Activated CD8-positive, alpha-beta T cell treated with anti-CD3 and anti-CD28 coated beads for 36 hours (primary cell): ENCODE data around the gene KNDC1. TPM values are rescaled to one million over a fixed set of nuclear protein-coding genes. Genes with fewer than 3 reads are reported as not detected.

ENCODE experiments used
- ATAC-seq: fragments of 200-7000 bp; cut with Tn5 transposase; one replicate; pipeline ENCODE4 v1.10.0; 2021; ENCODE audit warnings: mild to moderate bottlenecking, moderate library complexity
- CTCF ChIA-PET: fragments of 350-600 bp; sonication (Branson Sonifier 250); formaldehyde crosslinking; loops from one replicate; lab custom pipeline; 2021; ENCODE audit warnings: antibody characterized with exemption; lab: Charles Lee
- POLR2A ChIA-PET: fragments of 350-600 bp; sonication (Branson Sonifier 250); formaldehyde crosslinking; loops from one replicate; lab custom pipeline; 2021; ENCODE audit warnings: antibody characterized with exemption; lab: Charles Lee
- DNase-seq: peaks from one replicate; pipeline ENCODE4 v3.0.0-alpha.2; 2020
- H3K27ac Mint-ChIP-seq: one replicate; pipeline ENCODE4 v1.8.0; 2021; ENCODE audit warnings: mild to moderate bottlenecking, mixed read lengths
- H3K27me3 Mint-ChIP-seq: one replicate; pipeline ENCODE4 v1.8.0; 2021; ENCODE audit warnings: mixed read lengths
- H3K36me3 Mint-ChIP-seq: one replicate; pipeline ENCODE4 v1.8.0; 2021; ENCODE audit warnings: low read depth, mixed read lengths
- H3K4me1 Mint-ChIP-seq: one replicate; pipeline ENCODE4 v1.8.0; 2021; ENCODE audit warnings: low read depth, mixed read lengths
- H3K4me3 Mint-ChIP-seq: one replicate; pipeline ENCODE4 v1.8.0; 2021; ENCODE audit warnings: mild to moderate bottlenecking, moderate library complexity, mixed read lengths
- H3K9me3 Mint-ChIP-seq: one replicate; pipeline ENCODE4 v1.8.0; 2021; ENCODE audit warnings: mixed read lengths
- intact Hi-C: fragments of 100-400 bp; cut with micrococcal nuclease; formaldehyde crosslinking; loops from one replicate; pipeline ENCODE4 v1.10.0; 2022
- total RNA-seq, 2 experiments: library from RNA; stranded (reverse); gene quantifications; one replicate each; pipeline ENCODE4 v1.2.3, GENCODE V29; 2021
- TF ChIP-seq, protein P1 (sequence below): fragments of 200-600 bp; IDR thresholded peaks from one replicate; pipeline ENCODE4 v1.8.0; 2022; ENCODE audit warnings: antibody characterized with exemption, mild to moderate bottlenecking

KNDC1 gene
- total RNA-seq, 2 experiments from 2014 or later: not detected

DNA sequence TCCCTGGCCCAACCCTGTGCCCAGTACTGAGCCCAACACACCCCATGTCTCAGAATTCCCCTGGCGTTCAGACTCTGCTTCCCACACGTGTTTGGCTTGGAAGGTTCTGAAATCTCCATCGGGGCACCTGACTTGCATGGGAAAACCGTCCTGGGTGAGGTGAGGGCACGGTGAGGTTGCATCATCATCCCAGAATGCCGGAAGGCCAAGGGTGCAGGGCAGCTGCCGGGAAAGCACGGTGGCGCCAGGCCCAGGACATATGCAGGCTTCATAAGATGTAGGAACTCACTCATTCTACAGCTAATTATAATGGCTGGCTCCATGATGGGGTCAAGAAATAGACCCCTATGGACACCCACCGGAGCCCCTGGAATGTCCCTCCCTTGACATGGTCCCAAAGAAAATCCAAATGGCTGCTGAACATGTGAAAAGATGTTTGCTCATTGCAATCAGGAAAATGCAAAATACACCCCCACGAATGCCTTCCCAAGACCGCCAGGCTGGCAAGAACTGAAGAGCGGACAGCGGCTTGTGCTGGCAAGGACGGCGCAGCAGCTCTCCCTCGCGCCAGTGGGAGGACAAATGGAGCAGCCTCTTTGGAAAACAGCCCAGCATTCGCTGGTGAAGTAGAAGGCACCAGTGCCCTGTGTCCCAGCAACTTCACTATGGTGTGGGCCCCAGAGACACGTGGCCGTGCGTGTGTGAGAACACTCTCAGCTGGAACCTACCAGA lies 2.3 kb downstream of the KNDC1 start:
- DNase-seq (no peak), ATAC-seq (no peak)
- intact Hi-C loops: no loop called here
- Mint-ChIP-seq H3K4me3 (no peak overlapping the region), H3K27ac (no peak overlapping the region), H3K27me3 (peaks cover 12% of the 10 kb centered on the region), H3K36me3 (no peaks in the 10 kb centered on the region), H3K4me1 (peaks cover 2% of the 10 kb centered on the region), H3K9me3 (no peaks in the 10 kb centered on the region)
- TF ChIP-seq, protein P1, sequence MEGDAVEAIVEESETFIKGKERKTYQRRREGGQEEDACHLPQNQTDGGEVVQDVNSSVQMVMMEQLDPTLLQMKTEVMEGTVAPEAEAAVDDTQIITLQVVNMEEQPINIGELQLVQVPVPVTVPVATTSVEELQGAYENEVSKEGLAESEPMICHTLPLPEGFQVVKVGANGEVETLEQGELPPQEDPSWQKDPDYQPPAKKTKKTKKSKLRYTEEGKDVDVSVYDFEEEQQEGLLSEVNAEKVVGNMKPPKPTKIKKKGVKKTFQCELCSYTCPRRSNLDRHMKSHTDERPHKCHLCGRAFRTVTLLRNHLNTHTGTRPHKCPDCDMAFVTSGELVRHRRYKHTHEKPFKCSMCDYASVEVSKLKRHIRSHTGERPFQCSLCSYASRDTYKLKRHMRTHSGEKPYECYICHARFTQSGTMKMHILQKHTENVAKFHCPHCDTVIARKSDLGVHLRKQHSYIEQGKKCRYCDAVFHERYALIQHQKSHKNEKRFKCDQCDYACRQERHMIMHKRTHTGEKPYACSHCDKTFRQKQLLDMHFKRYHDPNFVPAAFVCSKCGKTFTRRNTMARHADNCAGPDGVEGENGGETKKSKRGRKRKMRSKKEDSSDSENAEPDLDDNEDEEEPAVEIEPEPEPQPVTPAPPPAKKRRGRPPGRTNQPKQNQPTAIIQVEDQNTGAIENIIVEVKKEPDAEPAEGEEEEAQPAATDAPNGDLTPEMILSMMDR: no peak
- ChIA-PET POLR2A (no interaction called here), CTCF (no interaction called here)

DNA sequence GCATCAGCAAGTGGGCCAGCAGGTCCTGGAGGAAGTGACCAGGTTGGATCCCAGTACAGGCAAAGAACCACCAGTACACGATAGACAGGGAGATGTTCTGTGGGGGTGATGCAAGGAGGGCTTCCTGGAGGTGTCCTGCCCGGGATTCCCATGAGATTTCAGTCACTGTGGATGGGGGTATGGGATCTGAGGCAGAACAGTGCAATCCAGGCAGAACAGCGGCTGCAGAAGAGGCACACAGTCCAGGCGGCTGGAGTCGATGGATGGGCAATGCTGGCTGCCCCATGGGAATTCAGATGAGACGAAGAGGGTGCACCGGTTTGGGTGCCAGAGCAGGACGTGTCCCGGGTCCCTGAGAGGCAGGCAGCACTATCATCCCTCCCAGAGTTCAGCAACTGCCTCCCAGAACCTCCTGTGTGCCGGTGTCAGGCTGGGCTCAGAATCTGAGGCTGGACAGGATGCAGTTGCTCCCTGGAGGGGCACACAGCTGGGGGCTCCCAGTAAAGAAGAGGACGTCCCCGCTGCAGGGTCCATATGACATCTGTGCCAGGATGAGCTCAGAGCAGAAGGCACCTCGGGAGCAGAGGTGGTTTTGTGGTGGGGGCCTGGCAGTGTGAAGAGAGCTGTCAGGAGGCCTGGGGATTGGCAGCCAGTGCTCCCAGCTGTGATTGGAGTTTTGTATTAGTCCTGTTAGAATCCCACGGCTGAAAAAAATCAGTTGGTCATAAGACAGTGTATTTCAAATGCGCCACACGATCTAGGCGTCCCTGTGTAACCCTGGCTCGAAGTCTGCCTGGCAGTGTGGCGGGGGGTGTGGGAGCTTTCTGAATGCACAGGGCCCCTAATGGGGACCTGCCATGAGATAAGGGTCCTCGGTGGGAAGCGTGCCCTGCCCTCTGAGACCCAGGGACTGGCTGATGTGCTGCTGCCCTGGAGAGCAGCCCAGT lies 3.2 kb downstream of the KNDC1 start:
- no peak overlapping the region for H3K27ac Mint-ChIP-seq
- TF ChIP-seq, protein P1: no peak
- POLR2A ChIA-PET: no interaction called here
- no peak for ATAC-seq
- no peaks in the 10 kb centered on the region for H3K9me3 Mint-ChIP-seq
- DNase-seq: no peak
- CTCF ChIA-PET: no interaction called here
- no peak overlapping the region for H3K4me3 Mint-ChIP-seq
- peaks cover 2% of the 10 kb centered on the region for H3K4me1 Mint-ChIP-seq
- intact Hi-C loops: no loop called here
- peaks cover 12% of the 10 kb centered on the region for H3K27me3 Mint-ChIP-seq
- H3K36me3 Mint-ChIP-seq: no peaks in the 10 kb centered on the region

DNA sequence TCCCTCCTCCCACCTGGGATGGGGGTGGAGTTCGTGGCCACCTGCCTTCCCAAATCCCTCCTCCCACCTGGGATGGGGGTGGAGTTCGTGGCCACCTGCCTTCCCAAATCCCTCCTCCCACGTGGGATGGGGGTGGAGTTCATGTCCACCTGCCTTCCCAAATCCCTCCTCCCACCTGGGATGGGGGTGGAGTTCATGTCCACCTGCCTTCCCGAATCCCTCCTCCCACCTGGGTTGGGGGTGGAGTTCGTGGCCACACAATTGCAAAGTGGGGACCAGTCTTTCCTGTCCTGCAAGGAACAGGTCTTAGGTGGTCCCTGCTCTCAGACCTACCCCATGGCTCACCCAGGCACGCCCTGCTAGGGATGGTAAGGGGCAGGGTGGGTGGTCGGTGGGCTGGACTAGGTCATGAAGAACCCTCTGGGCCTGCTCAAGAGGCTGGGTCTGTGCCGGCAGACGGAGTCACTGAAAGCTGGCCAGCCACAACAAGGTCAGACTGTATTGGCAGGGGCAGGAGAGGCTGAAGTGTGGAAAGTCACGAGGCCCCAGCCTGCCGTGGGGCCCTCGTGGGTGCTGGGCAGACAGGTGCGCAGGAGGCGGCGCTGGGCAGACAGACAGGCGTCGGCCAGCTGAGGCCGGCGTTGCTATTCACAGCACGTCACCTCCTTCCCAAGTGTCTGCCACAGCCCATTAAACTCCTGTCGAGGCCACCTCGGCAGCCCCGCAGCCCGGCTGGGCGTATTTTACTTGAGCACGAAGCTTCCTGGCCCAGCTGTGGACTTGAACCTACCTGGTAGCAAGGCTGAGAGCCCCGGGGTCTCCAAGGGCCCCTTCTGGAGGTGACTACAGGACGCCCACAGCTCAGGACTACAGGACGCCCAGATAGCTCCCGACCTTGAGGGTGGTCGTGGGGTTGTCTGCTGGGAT lies 4.1 kb downstream of the KNDC1 start:
- CTCF ChIA-PET: no interaction called here
- TF ChIP-seq, protein P1: no peak
- DNase-seq (no peak), ATAC-seq (no peak)
- intact Hi-C loops: no loop called here
- peaks cover 12% of the 10 kb centered on the region for H3K27me3 Mint-ChIP-seq
- H3K9me3 Mint-ChIP-seq: no peaks in the 10 kb centered on the region
- H3K4me3 Mint-ChIP-seq: no peak overlapping the region
- H3K27ac Mint-ChIP-seq: no peak overlapping the region
- POLR2A ChIA-PET: no interaction called here
- peaks cover 2% of the 10 kb centered on the region for H3K4me1 Mint-ChIP-seq
- H3K36me3 Mint-ChIP-seq: no peaks in the 10 kb centered on the region

DNA sequence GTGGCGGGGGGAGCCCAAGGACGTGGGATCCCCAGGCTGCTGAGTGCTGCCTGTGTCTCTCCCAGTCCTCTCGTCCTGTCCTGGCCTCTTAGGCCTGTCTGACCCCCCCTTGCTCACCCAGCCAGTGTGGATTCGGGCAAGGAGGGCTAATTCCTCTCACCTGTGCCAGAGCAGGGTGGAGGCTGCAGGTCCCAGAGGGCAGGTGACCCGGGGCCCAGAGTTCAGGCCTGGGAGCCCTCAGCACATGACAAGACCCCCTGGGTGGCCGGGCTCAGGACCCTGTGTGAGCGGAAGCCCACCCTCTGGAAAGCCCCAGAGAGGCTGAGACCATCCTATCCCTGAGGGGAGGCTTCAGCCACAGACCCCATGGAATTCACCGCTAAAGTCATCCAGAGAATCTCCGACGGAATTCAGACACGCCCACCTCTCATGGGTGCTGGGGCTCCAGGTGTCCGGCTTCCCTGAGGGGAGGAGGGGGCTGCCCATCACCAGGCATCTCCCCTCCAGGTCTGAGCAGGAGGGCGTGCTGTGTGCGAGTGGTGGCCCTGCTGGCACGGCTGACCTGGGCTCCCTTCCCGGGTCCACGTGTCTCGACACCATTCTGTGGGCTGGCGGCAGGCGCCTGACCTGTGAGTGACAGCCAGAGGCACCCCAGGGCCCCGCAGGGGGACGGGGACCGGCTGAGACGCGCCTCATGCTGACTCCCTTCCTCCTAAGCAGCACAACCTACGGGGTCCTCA lies 5.0 kb downstream of the KNDC1 start:
- no peak for ATAC-seq
- ChIA-PET POLR2A (no interaction called here), CTCF (no interaction called here)
- Mint-ChIP-seq H3K4me3 (no peak overlapping the region), H3K4me1 (peaks cover 2% of the 10 kb centered on the region), H3K36me3 (no peaks in the 10 kb centered on the region), H3K27ac (no peak overlapping the region), H3K27me3 (peaks cover 12% of the 10 kb centered on the region), H3K9me3 (no peaks in the 10 kb centered on the region)
- DNase-seq: no peak
- intact Hi-C loops: no loop called here
- TF ChIP-seq, protein P1: no peak
